NCI-H2029 (cell line): ENCODE measurements around the gene RERE.

Source experiments
- DNase-seq: peaks from one replicate; lab custom pipeline; 2025; lab: John Stamatoyannopoulos, UW

Gene RERE

DNA sequence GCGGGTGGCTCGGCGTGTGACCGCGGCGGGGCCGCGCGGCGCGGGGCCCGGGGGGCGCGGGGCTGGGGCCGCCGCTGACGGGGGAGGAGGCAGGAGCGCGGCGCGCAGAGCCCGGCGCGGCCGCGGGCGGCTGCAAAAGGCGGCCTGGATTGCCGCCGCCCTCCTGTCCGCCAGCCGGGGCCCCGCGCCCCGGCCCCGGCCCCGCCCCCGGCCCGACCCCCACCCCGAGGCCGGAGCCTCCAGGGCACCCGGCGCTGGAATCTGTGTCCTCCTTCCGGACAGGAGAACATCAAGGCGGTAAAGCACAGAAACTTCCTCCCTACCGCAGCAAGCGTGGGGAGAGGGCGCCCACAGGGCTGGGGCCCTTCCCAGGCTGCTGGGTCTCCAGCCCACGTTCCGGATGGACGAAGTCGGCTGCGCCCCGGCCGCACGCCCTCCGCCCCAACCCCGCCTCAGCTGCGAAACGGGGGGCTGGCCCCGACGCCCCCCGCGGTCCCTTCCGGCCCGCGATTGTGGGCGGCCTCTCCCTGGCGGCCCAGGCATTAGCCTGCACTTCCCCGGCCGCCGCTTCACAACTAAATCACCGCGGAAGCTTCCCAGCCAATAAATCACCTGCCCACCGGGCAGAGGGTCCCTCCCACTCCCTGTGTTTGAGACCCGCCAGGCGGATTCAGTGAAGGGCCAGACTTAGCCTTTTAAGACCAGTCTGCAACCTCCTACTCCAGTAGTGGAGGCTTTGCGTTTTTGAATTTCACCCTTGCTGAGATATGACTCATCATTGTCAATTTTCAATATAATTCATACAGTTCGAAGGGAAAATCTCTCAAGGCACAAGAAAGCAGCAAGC lies 393.5 kb downstream of the RERE start:
- DNase-seq, result no peak

DNA sequence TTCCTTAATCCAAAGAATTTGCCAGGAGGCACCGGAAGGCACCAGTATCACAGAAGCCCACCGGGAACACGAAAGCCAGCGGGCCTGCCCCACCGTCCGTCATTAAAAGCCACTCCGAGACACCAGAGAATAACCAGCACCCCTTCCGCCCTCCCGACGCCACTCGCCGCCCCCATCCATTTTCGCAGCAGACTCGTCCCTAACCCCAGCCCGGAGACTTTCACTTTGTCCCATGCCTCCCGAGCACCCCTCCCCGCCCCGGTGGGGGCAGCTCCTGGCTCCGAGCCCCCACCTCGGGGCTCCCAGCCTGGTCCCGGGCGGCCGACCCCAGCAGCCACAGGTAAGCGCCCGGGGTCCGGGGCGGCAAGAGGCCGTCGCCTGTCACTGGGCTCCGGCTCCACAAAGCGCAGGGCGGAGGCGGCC lies 394.2 kb downstream of the RERE start:
- DNase-seq, result no peak

DNA sequence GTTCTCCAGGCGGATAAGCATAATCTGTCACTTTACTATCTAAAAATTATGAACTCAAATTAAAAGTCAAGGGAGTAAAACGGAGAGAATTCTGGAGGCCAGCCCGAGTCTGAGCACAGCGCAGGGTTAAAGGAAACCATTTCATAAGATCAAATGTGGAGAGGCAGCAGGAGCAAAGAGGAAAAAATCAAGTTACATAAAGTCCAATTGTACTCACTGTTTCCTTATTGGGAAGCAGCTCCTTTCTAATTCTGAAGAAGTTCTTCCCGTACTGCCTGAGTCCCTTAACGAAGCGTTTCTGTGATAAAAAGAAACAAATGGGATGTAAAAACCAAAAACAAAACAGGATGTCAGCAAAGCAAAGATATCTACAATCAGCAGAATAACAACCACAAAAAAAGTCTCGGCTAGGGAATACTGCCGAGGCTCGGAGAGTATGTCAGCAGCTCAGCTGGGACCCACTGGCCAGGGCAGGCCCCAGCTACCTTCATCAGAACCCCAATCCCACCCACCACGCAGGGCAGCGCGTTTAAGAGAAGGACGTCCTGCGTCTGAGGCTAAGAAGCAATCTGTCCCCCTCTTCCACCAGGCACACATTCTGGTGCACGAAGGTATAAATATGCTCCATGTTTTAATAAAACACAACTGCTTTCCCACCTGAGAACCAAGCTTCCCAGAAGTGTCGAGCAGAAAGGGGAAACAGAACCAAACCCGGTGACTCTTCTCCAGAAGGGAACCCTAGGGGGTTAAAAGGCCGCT lies 394.8 kb downstream of the RERE start:
- no peak for DNase-seq

DNA sequence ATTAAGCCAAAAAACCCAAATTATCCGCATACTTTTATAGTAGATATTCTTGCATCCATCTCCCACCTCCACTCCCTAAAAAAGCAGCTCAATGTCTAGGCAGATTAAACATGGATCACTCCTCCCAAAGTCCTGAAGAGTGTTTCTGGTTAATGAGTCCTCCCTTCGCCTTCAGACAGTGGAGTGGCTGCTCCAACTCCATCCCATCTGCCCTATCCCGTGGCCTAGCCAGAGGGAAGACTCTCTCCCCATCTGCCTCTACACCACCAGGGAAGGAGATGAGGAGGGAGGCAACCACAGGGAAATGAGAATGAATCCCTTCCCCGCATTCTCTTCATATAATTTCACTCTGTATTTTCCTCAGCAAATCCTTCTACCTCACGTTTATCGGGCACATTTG lies 395.7 kb downstream of the RERE start:
- DNase-seq, result no peak

DNA sequence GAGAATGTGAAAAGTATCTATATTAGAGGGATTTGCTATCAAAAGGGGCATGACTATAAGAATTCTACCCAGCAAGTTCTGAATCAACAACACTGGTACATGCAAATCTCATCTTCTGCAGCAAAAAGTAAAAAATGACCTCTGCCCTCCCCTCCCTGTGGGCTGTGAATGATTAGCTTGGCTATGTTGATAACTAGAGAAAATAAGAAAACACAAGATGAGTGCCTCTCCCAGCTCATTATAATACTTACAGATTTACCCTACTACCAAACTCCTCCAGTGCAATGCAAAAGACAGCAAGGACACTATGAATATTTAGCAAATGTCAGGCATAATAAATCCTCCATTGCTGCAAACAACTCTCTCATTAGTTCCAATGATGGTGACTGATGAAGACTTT lies 397.1 kb downstream of the RERE start:
- DNase-seq, result no peak

DNA sequence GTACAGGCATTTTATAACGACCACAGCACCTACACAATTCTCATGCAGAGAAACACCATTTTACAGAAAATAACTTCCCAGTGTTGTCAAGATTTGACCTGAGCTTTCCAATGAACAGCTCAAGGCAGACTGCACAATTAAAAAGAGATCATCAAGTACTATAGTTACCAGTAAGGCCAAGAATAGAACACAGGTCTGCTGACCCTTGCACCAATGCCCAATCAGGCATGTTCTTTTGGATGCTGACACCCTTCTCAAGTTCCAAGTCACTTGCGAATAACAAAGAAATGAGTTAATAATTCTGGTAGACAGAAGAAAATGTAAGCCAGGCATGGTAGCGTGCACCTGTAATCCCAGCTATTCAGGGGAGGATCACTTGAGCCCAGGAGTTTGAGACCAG lies 397.6 kb downstream of the RERE start:
- DNase-seq, result no peak

DNA sequence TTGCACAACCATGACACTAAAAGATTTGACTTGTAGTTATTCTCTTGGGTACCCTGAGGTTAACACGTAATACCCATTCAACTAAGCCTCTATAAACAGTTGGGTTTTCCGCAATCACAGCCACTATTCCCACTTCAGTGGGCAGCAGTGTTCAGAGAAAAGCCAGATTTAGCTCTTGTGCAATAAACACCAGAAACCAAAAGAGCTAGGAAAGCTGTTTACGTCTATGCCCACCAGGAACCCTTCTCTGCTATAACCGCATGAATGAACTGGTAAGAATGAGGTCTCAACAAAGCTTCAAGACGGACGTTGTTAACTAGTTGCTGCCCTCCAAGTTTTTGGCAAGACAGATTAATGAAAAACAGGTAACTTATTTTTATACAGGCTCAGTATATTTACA lies 398.3 kb downstream of the RERE start:
- DNase-seq, result no peak

DNA sequence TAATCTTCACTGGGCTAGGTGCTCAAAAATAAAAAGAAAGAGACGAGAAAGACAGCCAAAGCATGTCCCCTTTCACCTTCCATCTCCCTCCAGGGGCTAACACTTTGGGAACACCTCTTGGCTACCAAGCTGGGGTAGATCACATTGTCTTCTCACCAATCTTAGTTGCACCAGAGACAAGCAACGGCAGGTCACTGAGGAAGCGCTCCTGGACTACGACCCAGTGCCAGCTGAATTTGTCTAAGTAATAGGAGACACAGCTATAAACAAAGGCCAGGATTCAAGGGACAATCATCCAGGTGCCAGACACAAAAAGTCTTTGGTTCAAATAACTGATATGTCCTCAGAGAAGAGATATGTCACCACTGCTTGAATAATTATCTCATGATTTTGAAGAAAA lies 399.1 kb downstream of the RERE start:
- no peak for DNase-seq

DNA sequence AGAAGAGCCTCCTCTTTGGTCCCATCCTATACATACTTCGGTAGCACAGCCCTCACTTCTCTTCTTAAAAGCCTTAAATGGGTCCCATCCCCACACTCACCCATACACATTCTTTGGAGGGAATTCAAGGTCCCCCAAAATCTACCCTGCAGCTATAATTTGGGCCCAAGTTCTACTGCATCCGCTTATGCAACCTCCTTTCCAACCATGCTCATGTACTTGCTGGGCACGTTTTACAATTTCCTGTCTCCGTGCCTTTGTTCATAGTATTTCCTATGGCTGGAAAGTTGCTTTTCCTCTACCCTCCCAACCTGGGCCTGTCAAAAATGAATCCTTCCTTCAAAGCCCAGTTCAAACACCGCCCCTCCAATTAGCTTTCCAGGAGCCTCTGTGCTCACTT lies 399.8 kb downstream of the RERE start:
- DNase-seq, result no peak

DNA sequence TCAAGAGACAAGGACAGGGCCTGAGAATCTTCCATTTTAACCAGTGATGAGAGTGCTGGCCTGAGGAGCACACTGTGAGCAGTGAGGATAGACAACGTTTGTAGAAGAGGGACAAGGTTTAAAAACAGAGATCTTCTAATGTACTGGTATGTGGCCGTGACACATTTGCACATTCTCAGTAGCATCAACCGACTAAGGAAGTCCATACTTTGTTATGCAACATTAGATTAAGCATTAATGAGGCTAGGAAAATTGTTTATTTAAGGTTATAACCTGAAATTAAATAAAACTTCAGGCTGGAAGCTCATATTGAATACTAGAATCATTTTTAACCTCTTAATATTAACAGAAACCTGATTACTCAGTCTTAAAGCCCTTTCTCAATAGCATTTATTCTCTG lies 400.6 kb downstream of the RERE start:
- DNase-seq, result no peak

DNA sequence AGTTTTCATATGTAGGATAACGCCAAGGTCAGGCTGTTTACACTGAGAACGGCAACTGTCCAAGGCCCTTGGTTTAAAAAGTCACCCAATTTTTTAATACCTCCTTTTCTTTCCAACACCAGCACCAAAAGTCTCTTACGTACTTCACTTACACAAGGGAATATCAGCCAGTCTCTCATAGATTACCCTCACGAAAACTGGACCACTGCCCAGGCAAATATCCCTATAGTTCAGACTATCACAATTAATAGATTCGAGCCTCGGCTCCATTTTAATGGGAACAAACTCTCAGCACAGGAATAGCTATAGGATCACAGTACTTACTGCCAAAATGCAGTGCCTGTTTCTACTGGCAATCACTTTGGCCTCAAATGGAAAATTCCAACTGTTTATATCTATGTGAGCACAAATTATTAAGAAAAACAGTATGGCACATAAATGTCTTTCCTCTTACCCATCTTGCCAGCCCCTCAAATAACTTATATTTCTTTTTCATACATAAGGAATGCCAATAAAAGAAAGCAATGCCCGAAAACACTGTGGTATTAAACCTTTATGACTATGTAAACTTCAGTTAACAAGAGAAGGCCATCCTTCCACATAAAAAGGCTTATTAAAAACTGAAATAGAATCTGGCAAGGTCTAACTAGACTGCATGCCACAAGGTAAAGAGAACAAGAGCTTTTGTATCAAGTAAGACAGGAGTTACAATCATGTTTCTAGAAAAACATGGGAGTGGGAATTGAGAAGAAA lies 401.7 kb downstream of the RERE start:
- DNase-seq, result no peak

DNA sequence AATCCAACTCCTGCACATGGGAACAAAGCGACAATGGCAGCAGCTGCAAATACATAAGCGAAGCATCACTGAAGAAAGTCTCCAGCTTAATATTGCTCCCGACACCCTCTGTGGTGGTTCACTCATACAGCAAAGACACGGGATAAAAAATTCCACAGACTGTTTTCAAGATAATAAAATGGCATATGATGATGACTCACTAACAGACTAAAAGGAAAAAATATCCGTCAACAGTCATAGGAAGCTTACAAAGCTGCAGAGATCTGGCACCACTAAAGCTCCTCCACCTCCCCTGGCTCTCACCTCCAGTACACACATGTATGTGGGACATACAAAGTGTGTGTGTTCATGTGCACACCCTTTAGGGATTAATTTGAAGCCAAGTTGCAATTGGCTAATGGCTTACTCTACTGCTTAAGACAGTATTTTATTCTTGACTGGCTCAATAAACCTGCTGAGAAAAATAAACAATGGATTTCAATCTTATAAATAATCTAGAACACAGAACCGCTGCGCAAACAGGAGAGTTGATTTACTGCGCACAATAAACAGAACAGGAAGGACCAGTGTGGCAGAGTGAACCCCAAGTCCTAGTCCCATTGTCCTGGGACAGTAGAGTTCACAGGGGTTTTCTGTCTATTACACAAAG lies 405.1 kb downstream of the RERE start:
- DNase-seq, result no peak

DNA sequence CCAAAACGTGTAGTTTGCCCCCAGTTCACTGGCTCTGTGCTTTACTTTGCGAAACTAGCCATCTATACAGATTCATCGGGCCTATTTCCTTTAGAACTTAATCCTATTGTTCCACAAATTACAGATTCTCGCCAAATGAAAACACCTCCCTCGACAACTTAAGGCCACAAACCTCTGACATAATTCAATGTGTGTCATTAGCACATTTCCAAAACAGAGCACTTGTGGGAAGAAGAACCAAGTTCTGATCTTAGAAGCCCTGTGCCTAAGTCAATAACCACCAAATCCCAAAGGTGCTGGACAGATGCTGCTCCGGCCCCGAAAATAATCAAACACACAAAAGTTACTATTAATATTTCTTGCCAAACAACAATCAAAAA lies 405.6 kb downstream of the RERE start:
- no peak for DNase-seq

DNA sequence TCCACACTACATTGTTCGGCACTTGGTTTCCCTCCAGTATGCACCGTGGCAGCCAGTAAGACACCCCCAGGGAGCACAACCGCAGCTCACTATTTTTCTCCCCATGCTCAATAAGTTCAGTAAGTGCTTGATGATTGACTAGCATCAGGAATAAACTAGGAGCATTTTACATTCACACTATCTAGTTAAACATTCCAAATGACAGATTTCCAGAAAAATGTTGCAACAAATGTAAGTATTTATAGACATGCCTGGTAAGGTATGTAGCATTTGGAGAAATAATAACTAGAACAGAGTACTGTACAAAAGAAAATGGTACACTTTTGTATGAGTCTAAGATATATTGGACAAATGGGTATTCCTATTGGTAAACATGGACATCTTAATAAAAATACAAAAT lies 406.6 kb downstream of the RERE start:
- no peak for DNase-seq

DNA sequence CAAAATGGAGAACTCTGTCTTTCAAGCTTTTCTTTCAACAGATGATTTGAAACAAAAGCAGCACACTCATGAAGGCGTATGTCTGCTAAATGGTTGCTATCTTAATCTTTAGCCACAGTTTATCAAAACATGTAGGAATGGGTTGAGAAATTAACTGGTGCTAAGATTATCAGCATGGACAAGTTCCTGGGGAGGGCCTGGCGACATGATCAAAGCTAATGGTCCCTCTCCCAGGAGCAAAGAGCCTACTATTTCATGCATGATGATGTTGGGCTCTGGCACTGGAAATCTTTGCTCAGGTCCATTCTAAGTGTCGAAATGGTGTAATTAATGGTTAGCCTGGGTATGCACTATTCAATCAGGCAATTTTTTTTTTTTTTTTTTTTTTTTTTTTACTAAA lies 407.8 kb downstream of the RERE start:
- DNase-seq, result no peak

DNA sequence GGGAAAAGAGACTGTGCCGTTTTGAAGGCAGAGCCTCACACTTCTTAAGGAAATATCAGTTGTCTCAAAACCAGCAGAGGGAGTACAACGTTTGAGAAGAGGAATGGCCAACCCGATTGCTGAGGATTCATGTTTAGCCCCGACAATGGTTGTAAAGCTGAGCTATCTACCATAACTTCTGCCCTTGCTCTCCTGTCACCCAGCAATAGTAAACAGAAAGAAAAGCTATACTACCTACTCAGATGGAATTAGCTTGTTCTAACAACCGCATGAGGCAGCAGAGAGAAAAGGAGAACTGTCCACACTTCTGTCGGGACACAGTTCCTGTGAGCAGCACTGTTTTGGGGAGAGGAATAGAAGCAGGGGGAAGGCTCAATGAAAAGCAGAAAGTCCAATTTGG lies 408.3 kb downstream of the RERE start:
- DNase-seq, result no peak

DNA sequence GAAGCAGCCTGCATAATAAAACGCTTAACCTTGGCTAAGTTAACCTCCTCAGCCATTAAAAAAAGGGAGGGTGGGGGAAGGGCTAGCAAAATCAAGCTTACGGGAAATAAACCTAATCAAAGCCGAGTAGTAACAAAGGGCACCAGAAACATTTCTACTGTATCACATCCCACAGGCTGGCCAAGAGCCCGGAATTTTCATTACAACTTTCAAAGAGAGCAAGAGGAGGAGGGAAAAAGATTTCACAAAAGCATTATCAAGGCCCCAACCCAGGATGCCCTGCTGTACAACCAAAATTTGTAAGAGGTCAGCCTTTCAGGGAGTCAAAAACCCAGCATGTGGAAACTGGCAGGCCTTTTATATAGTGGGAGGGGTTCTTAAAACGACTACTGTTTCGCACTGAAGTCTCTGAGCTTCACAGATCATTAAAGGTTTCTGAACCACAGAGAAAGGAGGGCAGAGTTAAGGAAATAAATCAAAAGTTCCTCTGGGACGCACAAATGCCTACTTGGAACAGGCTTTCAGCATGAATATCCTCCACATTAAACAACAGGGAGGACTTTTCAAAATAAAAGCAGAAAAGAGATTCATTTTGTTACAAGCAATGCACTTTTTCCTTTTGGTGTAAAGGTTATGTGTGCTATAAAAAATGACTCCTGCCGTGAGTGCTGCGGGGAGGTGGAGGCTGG lies 409.1 kb downstream of the RERE start:
- no peak for DNase-seq

DNA sequence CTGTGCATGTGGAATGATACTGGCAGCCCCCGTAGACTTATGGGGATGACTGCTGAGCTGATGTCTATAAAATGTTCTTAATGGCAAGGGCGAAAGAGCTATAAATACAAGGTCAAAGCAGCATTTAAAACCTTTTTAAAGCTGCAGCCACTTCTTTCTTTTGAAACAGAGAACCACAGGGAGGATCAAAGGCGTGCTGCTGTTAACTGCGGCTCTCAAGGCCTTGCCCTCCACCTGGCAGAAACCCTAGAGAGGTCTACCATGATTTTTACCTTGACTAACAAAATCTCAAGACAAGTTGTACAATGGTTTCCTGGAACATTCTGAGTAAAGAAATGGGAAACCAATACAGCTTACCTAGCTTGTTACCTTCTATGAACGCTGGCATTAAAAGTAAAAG lies 409.8 kb downstream of the RERE start:
- no peak for DNase-seq

DNA sequence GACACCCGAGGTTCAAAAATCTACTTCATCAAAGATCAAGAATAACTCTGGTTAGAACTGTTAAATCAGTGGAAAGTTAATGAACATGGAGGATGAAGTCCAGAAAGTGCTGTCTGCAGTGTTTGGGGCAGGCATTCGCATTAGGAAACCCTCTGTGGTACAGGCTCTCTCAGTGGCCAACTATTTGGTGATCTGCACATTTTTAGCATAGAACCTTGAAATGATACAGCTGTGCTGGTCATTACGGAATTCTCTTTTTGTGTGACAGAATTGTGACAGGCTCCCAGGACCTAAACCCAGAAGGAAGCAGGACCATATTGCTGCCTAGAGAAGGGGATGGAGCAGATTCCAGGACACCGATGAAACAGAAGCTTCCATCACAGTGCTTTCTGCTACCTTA lies 410.5 kb downstream of the RERE start:
- no peak for DNase-seq

DNA sequence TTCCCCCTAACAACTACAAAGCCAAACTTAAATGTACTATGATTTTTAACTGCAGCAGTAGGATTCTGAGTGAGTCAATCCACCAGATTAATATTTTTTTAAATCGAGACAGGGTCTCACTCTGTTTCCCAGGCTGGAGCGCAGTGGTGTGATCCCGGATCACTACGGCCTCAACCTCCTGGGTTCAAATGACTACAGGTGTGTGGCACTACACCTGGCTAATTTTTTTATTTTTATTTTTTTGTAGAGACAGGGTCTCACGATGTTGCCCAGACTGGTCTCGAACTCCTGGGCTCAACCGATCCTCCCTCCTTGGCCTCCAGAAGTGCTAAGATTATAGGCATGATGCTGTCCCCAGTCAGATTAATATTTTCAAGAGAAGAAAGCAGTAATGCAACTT lies 411.4 kb downstream of the RERE start:
- DNase-seq, result no peak

DNA sequence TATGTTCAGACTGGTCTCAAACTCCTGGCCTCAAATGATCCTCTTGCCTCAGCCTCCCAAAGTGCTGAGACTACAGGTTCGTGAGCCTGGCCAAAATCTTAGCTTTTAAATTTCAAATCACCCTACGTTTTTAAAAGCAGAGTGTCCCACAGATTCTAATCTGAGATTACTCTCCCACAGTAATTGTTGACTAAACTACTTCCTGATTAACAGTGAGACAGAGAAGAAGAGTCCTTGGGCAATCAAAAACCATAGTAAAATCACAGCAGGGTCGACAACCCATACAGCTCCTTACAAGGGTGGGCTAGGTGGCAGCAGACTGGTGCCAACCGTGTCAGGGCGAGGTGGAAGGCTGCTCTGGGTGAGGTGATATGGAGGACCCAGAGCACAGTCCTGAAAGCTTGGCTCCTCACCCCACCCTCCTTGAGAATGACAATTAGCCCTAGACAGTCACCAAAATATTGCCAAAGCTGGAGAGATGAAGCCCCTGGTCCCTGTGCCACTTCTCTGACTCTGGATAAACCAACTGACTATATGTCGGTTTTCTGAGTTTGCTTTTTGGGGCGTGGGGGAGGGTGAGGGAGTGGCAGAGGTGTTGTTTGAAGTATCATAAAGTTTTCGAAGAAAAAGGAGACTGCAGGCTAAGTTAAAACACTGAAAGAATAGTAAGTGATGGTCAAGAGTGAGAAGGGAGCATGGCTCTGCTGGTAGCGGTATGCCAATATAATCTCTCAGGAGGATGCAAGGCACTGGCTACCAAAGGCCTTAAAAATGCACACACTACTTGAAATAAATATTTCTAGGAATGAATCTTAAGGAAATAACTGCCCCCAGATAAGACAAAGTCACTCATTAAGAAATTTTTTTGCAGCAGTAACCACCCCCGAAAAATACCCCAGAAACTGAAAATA lies 412.7 kb downstream of the RERE start:
- no peak for DNase-seq
